Motor neuron (in vitro differentiated cells): Measurements from ENCODE around the gene ORAI2. TPM values are rescaled to one million over a fixed set of nuclear protein-coding genes. Genes with fewer than 3 reads are reported as not detected.

Experiments
- total RNA-seq, 8 experiments: library from RNA; unstranded; fragments of 300-600 nt; gene quantifications; 2 replicates each; pipeline versions ENCODE4 v1.2.3 to v1.2.4, GENCODE V29; 2022

Gene ORAI2
- total RNA-seq, 8 experiments from 2014 or later: 5.4 to 45.0 (median 21.4) TPM

Other genes with a start within 250 kb of the ORAI2 start
- gene SH2B2, start 146.7 kb upstream of the ORAI2 start, total RNA-seq: 1 to 10 TPM; 1.0 to 8.1 (median 4.0) TPM
- gene SPDYE6, start 77.1 kb upstream of the ORAI2 start, total RNA-seq: 1 to 10 TPM in 2 of 8 experiments, under 1 TPM in 6; 0.11 to 10.0 (median 0.40) TPM
- gene PRKRIP1, start 37.2 kb upstream of the ORAI2 start, total RNA-seq: 10 to 100 TPM; 15.2 to 39.6 (median 31.1) TPM
- 10 to 100 TPM in 6 of 8 experiments, 1 to 10 TPM in 2; 6.9 to 16.7 (median 10.7) TPM for gene ALKBH4, start 31.3 kb downstream of the ORAI2 start, total RNA-seq
- 10 to 100 TPM in 7 of 8 experiments, 1 to 10 TPM in 1; 9.1 to 23.5 (median 17.9) TPM for gene LRWD1, start 31.4 kb downstream of the ORAI2 start, total RNA-seq
- gene POLR2J, start 45.3 kb downstream of the ORAI2 start, total RNA-seq: 10 to 100 TPM; 37.3 to 78.3 (median 53.6) TPM
- 10 to 100 TPM in 1 of 8 experiments, 1 to 10 TPM in 7; 1.6 to 12.4 (median 5.5) TPM for gene RASA4B, start 84.2 kb downstream of the ORAI2 start, total RNA-seq
- 10 to 100 TPM in 2 of 8 experiments, under 1 TPM in 3, not detected in 3; 0.23 to 26.2 (median 0.43) TPM for gene UPK3BL2, start 110.1 kb downstream of the ORAI2 start, total RNA-seq
- 1 to 10 TPM in 2 of 8 experiments, under 1 TPM in 2, not detected in 4; 0.11 to 7.2 (median 2.9) TPM for gene SPDYE2, start 117.7 kb downstream of the ORAI2 start, total RNA-seq
- gene POLR2J3, start 139.0 kb downstream of the ORAI2 start, total RNA-seq: 100 to 1,000 TPM in 1 of 8 experiments, 10 to 100 TPM in 5, 1 to 10 TPM in 2; 6.5 to 111 (median 14.0) TPM
- 10 to 100 TPM in 3 of 8 experiments, 1 to 10 TPM in 5; 1.7 to 19.1 (median 8.6) TPM for gene RASA4, start 183.2 kb downstream of the ORAI2 start, total RNA-seq
- gene UPK3BL1, start 209.2 kb downstream of the ORAI2 start, total RNA-seq: 10 to 100 TPM in 5 of 8 experiments, 1 to 10 TPM in 3; 5.7 to 37.1 (median 11.0) TPM
- gene SPDYE2B, start 216.7 kb downstream of the ORAI2 start, total RNA-seq: 1 to 10 TPM in 2 of 8 experiments, under 1 TPM in 1, not detected in 5; 0.11 to 2.6 (median 2.0) TPM
- 10 to 100 TPM in 1 of 8 experiments, 1 to 10 TPM in 4, under 1 TPM in 3; 0.43 to 13.7 (median 1.6) TPM for gene POLR2J2, start 238.1 kb downstream of the ORAI2 start, total RNA-seq